ENCODE data around the gene CFAP77. TPM values are rescaled to one million over a fixed set of nuclear protein-coding genes. Genes with fewer than 3 reads are reported as not detected.

The CFAP77 gene
- total RNA-seq, 2 donors from 2014 or later = 2.4 TPM; not detected in 1

- no peaks in the 10 kb centered on the region for H3K36me3 ChIP-seq
- no peak overlapping the region for H3K4me3 ChIP-seq
- no peaks in the 10 kb centered on the region for H3K4me1 ChIP-seq (replicated peaks)
- intact Hi-C loops (cut with DNase I) = no loop called here
- no peaks in the 10 kb centered on the region for H3K9me3 ChIP-seq
- TF ChIP-seq POLR2AphosphoS5 (IDR thresholded peaks at IDR 0.05) = no peak
- no peak for TF ChIP-seq CTCF (IDR thresholded peaks at IDR 0.05)
- no peak for TF ChIP-seq POLR2A (IDR thresholded peaks at IDR 0.05)
- H3K27me3 ChIP-seq (replicated peaks; ENCODE audit: insufficient read depth) = peaks cover 34% of the 10 kb centered on the region
- no peak for DNase-seq (ENCODE audit: low spot score)
- no peak overlapping the region for H3K27ac ChIP-seq
Observed at GRCh38 chr9:132577119-132577518, 167.1 kb downstream of the CFAP77 start.

- H3K27me3 ChIP-seq (replicated peaks; ENCODE audit: insufficient read depth) = peaks cover 44% of the 10 kb centered on the region
- H3K4me3 ChIP-seq = no peak overlapping the region
- intact Hi-C loops (cut with DNase I) = no loop called here
Observed at GRCh38 chr9:132578367-132578932, 168.4 kb downstream of the CFAP77 start.

GRCh38 chr9:132579427-132579798, 169.4 kb downstream of the CFAP77 start:
- H3K9me3 ChIP-seq = no peaks in the 10 kb centered on the region
- WGBS = 10% methylated on average over 15 of the region's 15 CpGs
- no peak for DNase-seq (ENCODE audit: low spot score)
- no peaks in the 10 kb centered on the region for H3K36me3 ChIP-seq
- no peaks in the 10 kb centered on the region for H3K4me1 ChIP-seq (replicated peaks)
- intact Hi-C loops (cut with DNase I) = no loop called here
- TF ChIP-seq POLR2AphosphoS5 (IDR thresholded peaks at IDR 0.05) (no peak), POLR2A (IDR thresholded peaks at IDR 0.05) (no peak), CTCF (IDR thresholded peaks at IDR 0.05) (no peak)
- no peak overlapping the region for H3K27ac ChIP-seq
- peaks cover 52% of the 10 kb centered on the region for H3K27me3 ChIP-seq (replicated peaks; ENCODE audit: insufficient read depth)
- no peak overlapping the region for H3K4me3 ChIP-seq

More at GRCh38 chr9:132578367-132578932, 168.4 kb downstream of the CFAP77 start:
- Histone ChIP-seq H3K27ac (no peak overlapping the region), H3K36me3 (no peaks in the 10 kb centered on the region), H3K9me3 (no peaks in the 10 kb centered on the region), H3K4me1 (replicated peaks) (no peaks in the 10 kb centered on the region)
- TF ChIP-seq CTCF (IDR thresholded peaks at IDR 0.05) (no peak), POLR2AphosphoS5 (IDR thresholded peaks at IDR 0.05) (no peak)
- WGBS = 34% methylated on average over 7 of the region's 7 CpGs
- no peak for DNase-seq (ENCODE audit: low spot score)

GRCh38 chr9:132582276-132582785, 172.3 kb downstream of the CFAP77 start, which contains the start of gene BARHL1:
Gene BARHL1 (plus strand): TSS chr9:132582606. CDS start chr9:132582798, 192 bp downstream.
- Histone ChIP-seq H3K4me1 (replicated peaks) (no peaks in the 10 kb centered on the region), H3K4me3 (peak within 1 kb of the TSS in 1 of 2 donors; percentile 0), H3K9me3 (no peaks in the 10 kb centered on the region), H3K27me3 (replicated peaks; ENCODE audit: insufficient read depth) (peaks cover 70% of the 10 kb centered on the region), H3K36me3 (no peaks in the 10 kb centered on the region), H3K27ac (no peak within 1 kb of the TSS)
- intact Hi-C loops (cut with DNase I) = no loop called here
- 2% methylated on average over 31 of the region's 36 CpGs for WGBS
- no peak for DNase-seq (ENCODE audit: low spot score)
- TF ChIP-seq POLR2A (IDR thresholded peaks at IDR 0.05) (no peak), POLR2AphosphoS5 (IDR thresholded peaks at IDR 0.05) (no peak), CTCF (IDR thresholded peaks at IDR 0.05) (no peak)

Measured in prostate gland (tissue), 2 donors.